Body of pancreas (tissue), 4 donors: ENCODE results near the gene BLVRA. TPM values are rescaled to one million over a fixed set of nuclear protein-coding genes. Genes with fewer than 3 reads are reported as not detected.

Experiments used
- ATAC-seq: fragments of 150-250 bp; one replicate; pipeline ENCODE4 v1.9.1; 2016
- DNase-seq, 4 donors: peaks; one replicate each; pipeline ENCODE4 v3.0.0-alpha.2; 2019
- H3K27ac ChIP-seq, 4 donors: fragments of 200-600 bp; sonication (generic); 1 replicate in 3 of 4; 2 replicates in 1 of 4; pipeline versions ENCODE4 v1.5.1 to v1.6.1; 2016 to 2019; ENCODE audit warnings: mild to moderate bottlenecking in 1 of 4, mixed read lengths in 1 of 4, moderate library complexity in 1 of 4
- H3K27me3 ChIP-seq, 2 donors: fragments of 200-600 bp; sonication (generic); one replicate each; pipeline ENCODE4 v1.6.0; 2016; ENCODE audit warnings: mild to moderate bottlenecking in 1 of 2
- H3K36me3 ChIP-seq, 2 donors: fragments of 200-600 bp; sonication (generic); replicated peaks in 1 of 2; 2 replicates each; pipeline ENCODE4 v1.5.1; 2016; ENCODE audit warnings: low read depth in 2 of 2; ENCODE audit not compliant: insufficient read depth in 1 of 2
- H3K4me1 ChIP-seq: fragments of 200-600 bp; sonication (generic); one replicate; pipeline ENCODE4 v1.6.0; 2016
- H3K4me3 ChIP-seq, 2 donors: fragments of 200-600 bp; sonication (generic); 1 replicate in 1 of 2; 2 replicates in 1 of 2; pipeline ENCODE4 v1.5.1; 2016 to 2019
- H3K9me3 ChIP-seq, 3 donors: fragments of 200-600 bp; sonication (generic); 1 replicate in 2 of 3; 2 replicates in 1 of 3; pipeline ENCODE4 v1.5.1; 2016
- POLR2A ChIP-seq, 3 donors: fragments of 450-650 bp; IDR thresholded peaks; one replicate each; pipeline ENCODE4 v1.6.1; 2016; ENCODE audit warnings: antibody characterized with exemption in 3 of 3, mild to moderate bottlenecking in 2 of 3
- WGBS, 2 donors: methylation state at CpG; one replicate each; pipeline ENCODE4 v1.1.5; 2017; 5-methylcytosine and 5-hydroxymethylcytosine counted together
- intact Hi-C: fragments of 100-400 bp; cut with DNase I; formaldehyde crosslinking; loops from one replicate; pipeline ENCODE4 v1.15.1; 2023
- total RNA-seq, 2 donors: library from RNA; depleted of rRNA; stranded (reverse); fragments of >200 nt; gene quantifications; one replicate each; pipeline ENCODE4 v1.1.0, GENCODE V29; 2016
- TF ChIP-seq, protein P1 (sequence below), 7 experiments: fragments of 450-650 bp in 4 of 7; fragments of 200-600 bp in 3 of 7; sonication (generic) in 3 of 7; IDR thresholded peaks; one replicate each; pipeline ENCODE4 v1.5.1; 2016 to 2019; ENCODE audit warnings: antibody characterized with exemption in 7 of 7

BLVRA gene
- total RNA-seq, 2 donors from 2014 or later = 4.6 to 25.2 TPM

DNA sequence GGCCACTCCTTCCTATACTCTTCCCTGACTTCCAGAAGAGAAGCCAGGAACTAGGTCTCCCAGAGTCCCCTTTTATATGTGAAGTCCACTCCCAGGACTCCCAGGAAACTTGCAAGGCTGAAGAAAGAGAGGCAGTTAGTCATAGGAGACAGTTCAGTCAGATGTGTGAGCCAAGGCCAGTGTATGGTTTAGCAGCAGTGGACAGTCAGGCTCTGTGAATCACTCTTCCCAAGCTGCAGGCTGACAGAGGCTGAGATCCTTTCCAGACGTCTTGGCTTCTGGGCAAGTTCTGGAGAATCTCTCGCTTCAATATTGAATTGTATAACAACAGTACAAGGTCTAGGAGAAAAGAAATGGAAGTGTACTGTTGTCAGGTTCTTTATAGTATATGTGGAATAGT, 26.9 kb downstream of the BLVRA start:
- Histone ChIP-seq H3K4me1 (peaks cover 7% of the 10 kb centered on the region), H3K36me3 (no peaks in the 10 kb centered on the region), H3K27me3 (no peaks in the 10 kb centered on the region), H3K4me3 (no peak overlapping the region), H3K27ac (no peak overlapping the region), H3K9me3 (no peaks in the 10 kb centered on the region)
- peak in 2 of 4 donors; percentile 15 to 45 for DNase-seq
- WGBS, 2 donors = 78 to 85% methylated on average over 2 of the region's 2 CpGs
- ATAC-seq = peak; percentile 40
- no peak for TF ChIP-seq POLR2A (IDR thresholded peaks at IDR 0.05)
- TF ChIP-seq, protein P1, sequence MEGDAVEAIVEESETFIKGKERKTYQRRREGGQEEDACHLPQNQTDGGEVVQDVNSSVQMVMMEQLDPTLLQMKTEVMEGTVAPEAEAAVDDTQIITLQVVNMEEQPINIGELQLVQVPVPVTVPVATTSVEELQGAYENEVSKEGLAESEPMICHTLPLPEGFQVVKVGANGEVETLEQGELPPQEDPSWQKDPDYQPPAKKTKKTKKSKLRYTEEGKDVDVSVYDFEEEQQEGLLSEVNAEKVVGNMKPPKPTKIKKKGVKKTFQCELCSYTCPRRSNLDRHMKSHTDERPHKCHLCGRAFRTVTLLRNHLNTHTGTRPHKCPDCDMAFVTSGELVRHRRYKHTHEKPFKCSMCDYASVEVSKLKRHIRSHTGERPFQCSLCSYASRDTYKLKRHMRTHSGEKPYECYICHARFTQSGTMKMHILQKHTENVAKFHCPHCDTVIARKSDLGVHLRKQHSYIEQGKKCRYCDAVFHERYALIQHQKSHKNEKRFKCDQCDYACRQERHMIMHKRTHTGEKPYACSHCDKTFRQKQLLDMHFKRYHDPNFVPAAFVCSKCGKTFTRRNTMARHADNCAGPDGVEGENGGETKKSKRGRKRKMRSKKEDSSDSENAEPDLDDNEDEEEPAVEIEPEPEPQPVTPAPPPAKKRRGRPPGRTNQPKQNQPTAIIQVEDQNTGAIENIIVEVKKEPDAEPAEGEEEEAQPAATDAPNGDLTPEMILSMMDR (IDR thresholded peaks at IDR 0.05) = no peak
- intact Hi-C loops = no loop called here

- no peak overlapping the region for H3K4me3 ChIP-seq
Observed at GRCh38 chr7:43787771-43788170, 29.3 kb downstream of the BLVRA start.

DNA sequence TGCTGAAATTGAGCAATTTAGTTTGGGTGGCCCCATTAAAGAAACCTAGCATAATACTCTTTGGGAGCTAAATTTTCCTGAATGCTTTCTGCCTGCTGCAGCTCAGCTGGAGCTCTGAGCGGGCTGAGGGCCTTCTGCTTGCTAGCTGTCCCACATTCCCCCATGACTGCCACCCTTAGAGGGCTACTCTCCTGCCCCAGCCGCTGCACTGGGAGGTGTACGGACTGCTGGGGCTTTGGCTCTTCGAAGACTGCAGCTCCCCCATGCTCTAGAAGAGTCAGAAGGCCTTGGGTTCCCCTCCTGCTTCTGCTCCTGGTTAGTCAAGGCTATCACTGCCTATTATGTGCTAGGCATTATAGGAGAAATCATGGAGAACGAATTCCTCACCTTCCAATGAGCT, 31.5 kb downstream of the BLVRA start:
- peaks cover 0 to 4% of the 10 kb centered on the region in 2 donors for H3K36me3 ChIP-seq
- ATAC-seq (no peak), DNase-seq (no peak)
- H3K4me1 ChIP-seq = peaks cover under 1% of the 10 kb centered on the region
- intact Hi-C loops = no loop called here
- TF ChIP-seq, protein P1 (IDR thresholded peaks at IDR 0.05) = no peak
- TF ChIP-seq POLR2A (IDR thresholded peaks at IDR 0.05) = no peak
- H3K4me3 ChIP-seq = no peak overlapping the region
- H3K27me3 ChIP-seq = no peaks in the 10 kb centered on the region
- no peaks in the 10 kb centered on the region for H3K9me3 ChIP-seq
- WGBS, 2 donors = 91 to 96% methylated on average over 5 of the region's 5 CpGs
- H3K27ac ChIP-seq = no peak overlapping the region

More at GRCh38 chr7:43787771-43788170, 29.3 kb downstream of the BLVRA start:
- Histone ChIP-seq H3K9me3 (no peaks in the 10 kb centered on the region), H3K27me3 (no peaks in the 10 kb centered on the region), H3K36me3 (peaks cover 0 to 4% of the 10 kb centered on the region in 2 donors), H3K27ac (no peak overlapping the region), H3K4me1 (peaks cover 7% of the 10 kb centered on the region)
- intact Hi-C loops = no loop called here
- WGBS, 2 donors = 87 to 90% methylated on average over 14 of the region's 14 CpGs
- TF ChIP-seq, protein P1 (IDR thresholded peaks at IDR 0.05) = no peak
- no peak for TF ChIP-seq POLR2A (IDR thresholded peaks at IDR 0.05)
- ATAC-seq (no peak), DNase-seq (no peak)

- ATAC-seq = no peak
- Histone ChIP-seq H3K36me3 (peaks cover 0 to 4% of the 10 kb centered on the region in 2 donors), H3K27ac (no peak overlapping the region), H3K9me3 (no peaks in the 10 kb centered on the region), H3K4me3 (no peak overlapping the region), H3K4me1 (no peaks in the 10 kb centered on the region), H3K27me3 (no peaks in the 10 kb centered on the region)
- intact Hi-C loops = no loop called here
- 94 to 95% methylated on average over 5 of the region's 5 CpGs for WGBS, 2 donors
- TF ChIP-seq, protein P1 (IDR thresholded peaks at IDR 0.05) = no peak
- TF ChIP-seq POLR2A (IDR thresholded peaks at IDR 0.05) = no peak
- no peak for DNase-seq
Observed at GRCh38 chr7:43790834-43791233, 32.4 kb downstream of the BLVRA start.

DNA sequence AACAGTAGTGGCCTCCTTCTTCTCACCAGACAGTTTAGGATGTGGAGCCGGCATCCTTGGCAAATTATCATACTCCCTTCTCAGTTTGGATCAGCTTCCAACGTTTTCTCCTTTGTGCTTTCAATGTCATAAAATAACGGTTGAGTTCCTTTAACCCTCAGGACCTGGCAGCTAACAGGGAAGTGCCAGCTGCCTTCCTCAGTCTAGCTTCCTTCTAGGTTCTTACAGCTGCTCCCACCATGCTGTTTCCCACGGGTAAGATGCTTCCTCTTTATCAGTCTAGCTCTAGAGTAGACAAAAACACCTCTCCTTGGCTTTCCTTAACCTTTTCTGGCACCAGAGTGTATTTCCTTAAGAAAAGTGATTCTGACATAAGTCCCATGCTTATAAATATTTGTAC, 33.2 kb downstream of the BLVRA start:
- Histone ChIP-seq H3K4me3 (no peak overlapping the region), H3K9me3 (no peaks in the 10 kb centered on the region), H3K4me1 (no peaks in the 10 kb centered on the region), H3K36me3 (peaks cover 0 to 4% of the 10 kb centered on the region in 2 donors), H3K27ac (no peak overlapping the region), H3K27me3 (no peaks in the 10 kb centered on the region)
- intact Hi-C loops = no loop called here
- no peak for ATAC-seq
- DNase-seq = peak in 1 of 4 donors; percentile 34
- TF ChIP-seq, protein P1 (IDR thresholded peaks at IDR 0.05) = no peak
- no peak for TF ChIP-seq POLR2A (IDR thresholded peaks at IDR 0.05)
- WGBS, 2 donors = 38% methylated on average over 4 of the region's 4 CpGs
